GOT3 (cell line): ENCODE results near the gene ERP44.
"Not testable (repeated sequence)": the region's sequence is repeated elsewhere in the genome, so short reads cannot be mapped to it uniquely, and the experiment has no call there.

Source experiments
- DNase-seq: peaks from one replicate; lab custom pipeline; 2025; ENCODE audit warnings: mixed read lengths; lab: John Stamatoyannopoulos, UW

ERP44 gene

GRCh38 chr9:100011062-100011681, 87.6 kb downstream of the ERP44 start:
- no peak for DNase-seq

- DNase-seq, result no peak
Measured at GRCh38 chr9:99999797-100000196, 99.0 kb downstream of the ERP44 start.

- no peak for DNase-seq
Measured at GRCh38 chr9:99998866-99999265, 99.9 kb downstream of the ERP44 start.

- DNase-seq, result no peak
Measured at GRCh38 chr9:99998266-99998665, 100.5 kb downstream of the ERP44 start.

GRCh38 chr9:99990508-99990907, 108.3 kb downstream of the ERP44 start:
- DNase-seq, result not testable (repeated sequence)

GRCh38 chr9:99986642-99987041, 112.2 kb downstream of the ERP44 start:
- no peak for DNase-seq

GRCh38 chr9:99980598-99980997, 118.2 kb downstream of the ERP44 start:
- DNase-seq, result no peak

GRCh38 chr9:99978221-99978620, 120.6 kb downstream of the ERP44 start:
- DNase-seq, result no peak

- DNase-seq, result no peak
Measured at GRCh38 chr9:99977033-99977792, 121.6 kb downstream of the ERP44 start.

- DNase-seq, result no peak
Measured at GRCh38 chr9:99973455-99973854, 125.3 kb downstream of the ERP44 start.

- DNase-seq, result no peak
Measured at GRCh38 chr9:99971410-99971809, 127.4 kb downstream of the ERP44 start.

- no peak for DNase-seq
Measured at GRCh38 chr9:99970481-99970880, 128.3 kb downstream of the ERP44 start.

- no peak for DNase-seq
Measured at GRCh38 chr9:99967457-99967856, 131.3 kb downstream of the ERP44 start.

- no peak for DNase-seq
Measured at GRCh38 chr9:99966716-99967115, 132.1 kb downstream of the ERP44 start.

GRCh38 chr9:99966001-99966400, 132.8 kb downstream of the ERP44 start:
- DNase-seq, result no peak

GRCh38 chr9:99964336-99964735, 134.5 kb downstream of the ERP44 start:
- DNase-seq, result no peak

- DNase-seq, result no peak
Measured at GRCh38 chr9:99962680-99963261, 136.0 kb downstream of the ERP44 start.

- no peak for DNase-seq
Measured at GRCh38 chr9:99955606-99956005, 143.2 kb downstream of the ERP44 start.

- DNase-seq, result no peak
Measured at GRCh38 chr9:99954819-99955218, 144.0 kb downstream of the ERP44 start.

- no peak for DNase-seq
Measured at GRCh38 chr9:99953861-99954507, 144.8 kb downstream of the ERP44 start.

- no peak for DNase-seq
Measured at GRCh38 chr9:99948896-99949295, 149.9 kb downstream of the ERP44 start.

- no peak for DNase-seq
Measured at GRCh38 chr9:99948482-99948881, 150.3 kb downstream of the ERP44 start.

- no peak for DNase-seq
Measured at GRCh38 chr9:99947395-99947794, 151.4 kb downstream of the ERP44 start.
